ENCODE results near the gene MLANA.
A peak's percentile ranks its signal among the peaks of the same experiment; 100 is the strongest.

Gene MLANA

GRCh38 chr9:5890641-5891040, at the start of gene MLANA:
MLANA (plus strand) TSS chr9:5890889; CDS start chr9:5892475, 1,586 bp downstream.
- no peak within 1 kb of the TSS for H3K27ac Mint-ChIP-seq
- no peaks in the 10 kb centered on the region for H3K27me3 Mint-ChIP-seq
- no peaks in the 10 kb centered on the region for H3K36me3 Mint-ChIP-seq
- H3K9me3 Mint-ChIP-seq, result no peaks in the 10 kb centered on the region
- ATAC-seq, result no peak
- no peak within 1 kb of the TSS for H3K4me3 Mint-ChIP-seq
- H3K4me1 Mint-ChIP-seq, result no peaks in the 10 kb centered on the region

- no peak for ATAC-seq
- Mint-ChIP-seq H3K27ac (no peak overlapping the region), H3K9me3 (no peaks in the 10 kb centered on the region), H3K4me3 (no peak overlapping the region), H3K4me1 (no peaks in the 10 kb centered on the region), H3K27me3 (no peaks in the 10 kb centered on the region), H3K36me3 (peaks cover 6% of the 10 kb centered on the region)
Observed at GRCh38 chr9:5841771-5842573, 48.7 kb upstream of the MLANA start.

GRCh38 chr9:5842929-5843793, 47.5 kb upstream of the MLANA start:
- no peaks in the 10 kb centered on the region for H3K27me3 Mint-ChIP-seq
- no peak for ATAC-seq
- no peak overlapping the region for H3K4me3 Mint-ChIP-seq
- no peaks in the 10 kb centered on the region for H3K9me3 Mint-ChIP-seq
- peaks cover 6% of the 10 kb centered on the region for H3K36me3 Mint-ChIP-seq
- no peak overlapping the region for H3K27ac Mint-ChIP-seq
- H3K4me1 Mint-ChIP-seq, result no peaks in the 10 kb centered on the region

- peaks cover 6% of the 10 kb centered on the region for H3K36me3 Mint-ChIP-seq
- no peaks in the 10 kb centered on the region for H3K4me1 Mint-ChIP-seq
- H3K9me3 Mint-ChIP-seq, result no peaks in the 10 kb centered on the region
- H3K4me3 Mint-ChIP-seq, result no peak overlapping the region
- H3K27ac Mint-ChIP-seq, result no peak overlapping the region
- no peaks in the 10 kb centered on the region for H3K27me3 Mint-ChIP-seq
- no peak for ATAC-seq
Observed at GRCh38 chr9:5843794-5844471, 46.8 kb upstream of the MLANA start.

- Mint-ChIP-seq H3K27me3 (no peaks in the 10 kb centered on the region), H3K4me1 (no peaks in the 10 kb centered on the region), H3K36me3 (peaks cover 6% of the 10 kb centered on the region), H3K27ac (no peak overlapping the region), H3K4me3 (no peak overlapping the region), H3K9me3 (no peaks in the 10 kb centered on the region)
- no peak for ATAC-seq
Observed at GRCh38 chr9:5845157-5845531, 45.5 kb upstream of the MLANA start.

- H3K36me3 Mint-ChIP-seq, result peaks cover 6% of the 10 kb centered on the region
- H3K4me3 Mint-ChIP-seq, result no peak overlapping the region
- no peak overlapping the region for H3K27ac Mint-ChIP-seq
- no peaks in the 10 kb centered on the region for H3K9me3 Mint-ChIP-seq
- peaks cover under 1% of the 10 kb centered on the region for H3K4me1 Mint-ChIP-seq
- ATAC-seq, result no peak
- no peaks in the 10 kb centered on the region for H3K27me3 Mint-ChIP-seq
Observed at GRCh38 chr9:5846096-5846495, 44.6 kb upstream of the MLANA start.

- no peak for ATAC-seq
- Mint-ChIP-seq H3K4me1 (peaks cover 5% of the 10 kb centered on the region), H3K4me3 (no peak overlapping the region), H3K27me3 (no peaks in the 10 kb centered on the region), H3K9me3 (no peaks in the 10 kb centered on the region), H3K36me3 (peaks cover 6% of the 10 kb centered on the region), H3K27ac (no peak overlapping the region)
Observed at GRCh38 chr9:5846501-5846921, 44.2 kb upstream of the MLANA start.

- peaks cover 5% of the 10 kb centered on the region for H3K4me1 Mint-ChIP-seq
- no peaks in the 10 kb centered on the region for H3K27me3 Mint-ChIP-seq
- no peak overlapping the region for H3K27ac Mint-ChIP-seq
- no peak for ATAC-seq
- H3K9me3 Mint-ChIP-seq, result no peaks in the 10 kb centered on the region
- H3K36me3 Mint-ChIP-seq, result peaks cover 6% of the 10 kb centered on the region
- no peak overlapping the region for H3K4me3 Mint-ChIP-seq
Observed at GRCh38 chr9:5848372-5848882, 42.3 kb upstream of the MLANA start.

GRCh38 chr9:5850724-5851122, 40.0 kb upstream of the MLANA start:
- Mint-ChIP-seq H3K4me1 (peaks cover 5% of the 10 kb centered on the region), H3K27ac (no peak overlapping the region), H3K36me3 (peaks cover 2% of the 10 kb centered on the region), H3K4me3 (no peak overlapping the region), H3K27me3 (no peaks in the 10 kb centered on the region), H3K9me3 (no peaks in the 10 kb centered on the region)
- ATAC-seq, result no peak

- Mint-ChIP-seq H3K9me3 (no peaks in the 10 kb centered on the region), H3K27me3 (no peaks in the 10 kb centered on the region), H3K27ac (no peak overlapping the region), H3K4me1 (peaks cover 5% of the 10 kb centered on the region), H3K36me3 (peaks cover 6% of the 10 kb centered on the region), H3K4me3 (no peak overlapping the region)
- ATAC-seq, result peak; percentile 82
Observed at GRCh38 chr9:5851445-5851844, 39.2 kb upstream of the MLANA start.

- H3K4me1 Mint-ChIP-seq, result peaks cover 5% of the 10 kb centered on the region
- no peak for ATAC-seq
- H3K36me3 Mint-ChIP-seq, result peaks cover 6% of the 10 kb centered on the region
- H3K9me3 Mint-ChIP-seq, result no peaks in the 10 kb centered on the region
- H3K27ac Mint-ChIP-seq, result no peak overlapping the region
- no peak overlapping the region for H3K4me3 Mint-ChIP-seq
- H3K27me3 Mint-ChIP-seq, result no peaks in the 10 kb centered on the region
Observed at GRCh38 chr9:5852987-5853386, 37.7 kb upstream of the MLANA start.

GRCh38 chr9:5853617-5854016, 37.1 kb upstream of the MLANA start:
- ATAC-seq, result no peak
- no peaks in the 10 kb centered on the region for H3K27me3 Mint-ChIP-seq
- H3K27ac Mint-ChIP-seq, result no peak overlapping the region
- H3K9me3 Mint-ChIP-seq, result no peaks in the 10 kb centered on the region
- H3K36me3 Mint-ChIP-seq, result peaks cover 6% of the 10 kb centered on the region
- no peak overlapping the region for H3K4me3 Mint-ChIP-seq
- H3K4me1 Mint-ChIP-seq, result peaks cover 5% of the 10 kb centered on the region

GRCh38 chr9:5854063-5854790, 36.5 kb upstream of the MLANA start:
- Mint-ChIP-seq H3K9me3 (no peaks in the 10 kb centered on the region), H3K36me3 (peaks cover 6% of the 10 kb centered on the region), H3K4me1 (peaks cover 5% of the 10 kb centered on the region), H3K27me3 (no peaks in the 10 kb centered on the region), H3K4me3 (no peak overlapping the region), H3K27ac (no peak overlapping the region)
- ATAC-seq, result no peak

GRCh38 chr9:5857928-5858327, 32.8 kb upstream of the MLANA start:
- no peak overlapping the region for H3K4me3 Mint-ChIP-seq
- peaks cover 6% of the 10 kb centered on the region for H3K36me3 Mint-ChIP-seq
- no peak overlapping the region for H3K27ac Mint-ChIP-seq
- no peaks in the 10 kb centered on the region for H3K4me1 Mint-ChIP-seq
- ATAC-seq, result peak; percentile 24
- H3K27me3 Mint-ChIP-seq, result no peaks in the 10 kb centered on the region
- no peaks in the 10 kb centered on the region for H3K9me3 Mint-ChIP-seq

GRCh38 chr9:5858833-5859232, 31.9 kb upstream of the MLANA start:
- peaks cover 6% of the 10 kb centered on the region for H3K36me3 Mint-ChIP-seq
- H3K9me3 Mint-ChIP-seq, result no peaks in the 10 kb centered on the region
- H3K4me3 Mint-ChIP-seq, result no peak overlapping the region
- no peak for ATAC-seq
- H3K27ac Mint-ChIP-seq, result no peak overlapping the region
- H3K4me1 Mint-ChIP-seq, result no peaks in the 10 kb centered on the region
- no peaks in the 10 kb centered on the region for H3K27me3 Mint-ChIP-seq
